GM18508 (cell line): ENCODE data around the gene IL7R.
"Not testable (repeated sequence)": the region's sequence is repeated elsewhere in the genome, so short reads cannot be mapped to it uniquely, and the experiment has no call there.

Experiments used
- ATAC-seq: cut with Tn5 transposase; IDR thresholded peaks from one replicate; pipeline ENCODE4 v1.9.1; 2021; ENCODE audit warnings: moderate number of reproducible peaks; ENCODE audit not compliant: insufficient read depth, unreplicated experiment

Gene IL7R

GRCh38 chr5:35867998-35868397 is 11.3 kb downstream of the IL7R start:
- ATAC-seq = no peak

DNA sequence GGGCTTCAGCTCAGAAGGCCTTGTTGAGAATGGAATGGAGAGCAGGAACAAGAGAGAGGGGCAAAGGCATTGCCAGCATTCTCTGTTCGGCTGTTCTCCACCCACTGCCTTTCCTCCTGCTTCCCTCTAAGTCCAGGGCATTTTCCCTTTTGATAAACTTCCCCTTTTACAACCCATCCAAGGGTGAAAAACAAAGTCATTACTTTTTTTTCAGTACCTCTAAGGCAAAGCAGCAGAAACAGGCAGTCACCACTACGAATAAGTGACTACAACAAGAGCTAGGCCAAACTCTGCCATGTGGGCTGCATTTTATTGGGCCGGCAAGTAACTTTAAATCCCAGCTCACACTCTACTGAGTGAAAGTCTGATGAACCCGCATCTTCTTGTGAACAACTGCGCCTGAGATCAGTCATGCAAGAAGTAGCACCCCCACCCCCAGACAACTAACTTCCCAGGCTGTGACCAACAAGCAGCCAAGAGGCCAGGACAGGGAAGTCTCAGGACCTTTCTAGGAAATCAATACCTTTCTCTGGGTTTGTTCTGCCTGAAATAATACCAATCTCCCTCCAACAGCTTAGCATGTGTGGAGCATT is 13.1 kb downstream of the IL7R start:
- ATAC-seq = no peak

- no peak for ATAC-seq
Measured at GRCh38 chr5:35870605-35871004, 13.9 kb downstream of the IL7R start.

- no peak for ATAC-seq
Measured at GRCh38 chr5:35876454-35876853, 19.8 kb downstream of the IL7R start.

GRCh38 chr5:35876922-35877321 is 20.2 kb downstream of the IL7R start:
- no peak for ATAC-seq

DNA sequence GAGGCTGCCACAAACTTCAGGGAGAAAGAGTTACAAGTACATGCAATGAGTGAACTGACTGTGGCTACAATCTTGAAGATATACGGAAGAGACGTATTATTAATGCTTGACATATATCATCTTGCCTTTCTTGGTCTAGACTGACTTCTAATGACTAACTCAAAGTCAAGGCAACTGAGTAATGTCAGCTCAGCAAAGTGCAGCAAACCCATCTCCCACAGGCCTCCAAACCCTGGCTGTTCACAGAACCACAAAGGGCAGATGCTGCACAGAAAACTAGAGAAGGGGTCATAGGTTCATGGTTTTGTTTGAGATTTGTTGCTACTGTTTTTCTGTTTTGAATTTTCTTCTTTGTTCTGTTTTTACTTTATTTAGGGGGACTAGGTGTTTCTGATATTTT is 21.0 kb downstream of the IL7R start:
- no peak for ATAC-seq

DNA sequence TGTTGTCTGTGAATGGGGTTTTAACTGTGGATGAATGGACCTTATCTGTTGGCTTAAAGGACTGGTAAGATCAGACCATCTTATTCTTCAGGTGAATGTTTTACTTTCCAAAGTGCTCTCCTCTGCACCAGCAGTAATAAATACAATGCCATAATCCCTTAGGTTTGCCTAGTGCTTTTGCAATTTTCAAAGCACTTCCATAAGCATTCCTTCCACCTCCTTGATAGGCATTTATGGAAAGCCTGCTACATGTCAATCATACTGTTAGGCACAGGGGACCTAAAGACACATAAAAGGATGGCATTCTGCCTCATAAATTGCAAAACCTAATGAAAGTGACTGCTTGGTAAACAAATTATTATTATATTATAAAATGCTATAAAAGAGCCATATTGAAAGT is 21.4 kb downstream of the IL7R start:
- no peak for ATAC-seq

- no peak for ATAC-seq
Measured at GRCh38 chr5:35879096-35879495, 22.4 kb downstream of the IL7R start.

GRCh38 chr5:35879649-35880048 is 23.0 kb downstream of the IL7R start:
- ATAC-seq = no peak

- ATAC-seq = no peak
Measured at GRCh38 chr5:35880156-35880555, 23.5 kb downstream of the IL7R start.

- no peak for ATAC-seq
Measured at GRCh38 chr5:35881758-35882157, 25.1 kb downstream of the IL7R start.

- ATAC-seq = no peak
Measured at GRCh38 chr5:35884191-35884769, 27.6 kb downstream of the IL7R start.

DNA sequence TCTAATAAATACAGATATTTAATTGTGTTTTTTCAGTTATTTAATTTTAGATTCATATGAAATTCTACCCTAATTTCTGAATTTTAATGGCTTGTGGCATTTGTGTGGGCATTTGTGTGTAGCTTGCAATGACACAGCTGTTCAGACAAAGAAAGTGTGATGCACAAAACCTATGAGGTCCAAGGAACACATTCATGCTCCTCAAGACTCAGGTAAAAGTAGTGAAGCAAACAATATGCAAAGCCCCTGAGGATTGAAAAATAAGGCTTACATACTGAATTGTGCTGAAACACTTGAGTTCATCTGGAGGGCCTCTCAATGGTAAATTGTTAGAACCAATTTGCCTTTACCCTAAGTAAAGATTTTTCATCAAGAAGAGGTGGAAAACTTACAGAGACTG is 28.1 kb downstream of the IL7R start:
- ATAC-seq = no peak

GRCh38 chr5:35886381-35886780 is 29.7 kb downstream of the IL7R start:
- ATAC-seq = no peak

- no peak for ATAC-seq
Measured at GRCh38 chr5:35887321-35888100, 30.8 kb downstream of the IL7R start.

- ATAC-seq = no peak
Measured at GRCh38 chr5:35890021-35891020, 33.6 kb downstream of the IL7R start.

DNA sequence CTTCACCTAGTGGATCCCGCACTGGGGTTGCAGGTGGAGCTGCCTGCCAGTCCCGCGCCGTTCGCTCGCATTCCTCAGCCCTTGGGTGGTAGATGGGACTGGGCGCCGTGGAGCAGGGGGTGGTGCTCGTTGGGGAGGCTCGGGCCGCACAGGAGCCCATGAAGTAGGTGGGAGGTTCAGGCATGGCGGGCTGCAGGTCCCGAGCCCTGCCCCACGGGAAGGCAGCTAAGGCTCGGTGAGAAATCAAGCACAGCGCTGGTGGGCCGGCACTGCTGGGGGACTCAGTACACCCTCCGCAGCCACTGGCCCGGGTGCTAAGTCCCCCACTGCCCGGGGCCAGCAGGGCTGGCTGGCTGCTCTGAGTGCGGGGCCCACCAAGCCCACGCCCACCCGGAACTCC is 36.1 kb downstream of the IL7R start:
- ATAC-seq = not testable (repeated sequence)

- ATAC-seq = no peak
Measured at GRCh38 chr5:35894131-35894530, 37.4 kb downstream of the IL7R start.

DNA sequence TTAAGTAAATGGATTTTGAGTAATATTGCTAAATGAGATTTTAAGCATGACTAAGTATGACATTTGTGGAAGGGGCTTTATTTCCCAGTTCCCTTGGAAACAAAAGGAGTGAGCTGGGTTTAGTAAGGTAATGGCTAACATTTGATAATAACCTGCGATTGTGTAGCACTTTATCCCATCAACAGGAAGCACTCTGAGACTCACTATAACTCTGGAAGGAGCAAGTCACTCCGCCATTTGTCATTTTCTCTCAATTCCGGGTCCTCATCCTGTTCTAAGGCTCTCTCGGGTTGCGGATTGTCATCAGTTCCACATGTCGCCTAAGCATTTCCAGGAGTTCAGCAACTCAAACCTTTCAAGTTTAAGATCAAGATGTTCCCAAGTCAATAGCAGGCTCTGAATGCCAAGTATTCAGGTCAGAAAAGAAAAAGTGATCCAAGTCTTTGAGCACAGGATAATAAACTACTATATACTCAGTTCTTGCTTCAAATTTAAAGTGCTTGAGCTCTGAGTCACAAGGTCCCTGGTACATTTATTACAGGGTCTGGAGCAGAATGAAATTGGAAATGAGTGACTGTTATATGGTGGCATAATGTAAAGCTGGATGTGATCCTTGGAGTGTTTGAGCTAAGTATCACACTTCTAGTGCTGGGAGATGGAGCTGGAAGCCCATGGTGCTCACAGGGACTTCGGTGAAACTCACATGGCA is 42.4 kb downstream of the IL7R start:
- no peak for ATAC-seq

DNA sequence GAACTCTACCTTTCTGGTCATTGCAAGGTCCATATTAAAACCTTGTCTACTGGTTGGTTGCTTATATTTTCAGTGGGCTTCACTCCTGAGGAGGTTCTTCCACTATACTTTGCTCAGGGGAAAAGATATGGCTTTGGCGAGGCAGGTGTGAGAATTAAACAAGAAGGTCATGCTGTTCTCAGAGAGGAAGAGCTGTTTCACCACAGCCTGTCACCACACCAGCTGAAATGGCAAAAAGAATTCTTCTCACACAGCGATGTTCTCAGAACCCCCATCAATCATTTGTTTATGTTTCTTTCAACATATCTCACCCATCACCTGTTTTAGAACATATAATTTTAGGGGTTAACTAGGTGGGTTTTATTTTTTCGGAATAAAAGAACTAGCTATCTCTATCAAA is 43.1 kb downstream of the IL7R start:
- no peak for ATAC-seq
